Spleen (tissue), 7 donors: ENCODE measurements around the gene CDC42BPB.

ENCODE experiments used
- CTCF ChIP-seq, 11 experiments: fragments of 200-600 bp in 7 of 11; fragments of 450-650 bp in 4 of 11; sonication (generic) in 4 of 11; IDR thresholded peaks in 8 of 11; conservative IDR thresholded peaks in 3 of 11; 1 replicate in 7 of 11; 2 replicates in 4 of 11; pipeline versions ENCODE4 v1.4.0 to v1.8.0; 2016 to 2021; ENCODE audit warnings: antibody characterized with exemption in 11 of 11, inconsistent platforms in 4 of 11, mild to moderate bottlenecking in 1 of 11
- POLR2A ChIP-seq, 3 donors: fragments of 450-650 bp; IDR thresholded peaks; one replicate each; pipeline ENCODE4 v1.5.1; 2017; ENCODE audit warnings: antibody characterized with exemption in 3 of 3, mild to moderate bottlenecking in 1 of 3
- POLR2AphosphoS5 ChIP-seq, 3 donors: sonication (generic); formaldehyde crosslinking; IDR thresholded peaks; one replicate each; pipeline ENCODE4 v1.5.1; 2017; ENCODE audit warnings: antibody characterized with exemption in 3 of 3
- donor health status: DM: no; HTN: no; CAD: no; lungs with moderate emphysema.
- donor health status: DM: no; HTN: no; CAD: no.
- donor health status: DM: no; HTN: no; CAD: no.

- peak in 1 of 3 donors; percentile 56 for TF ChIP-seq POLR2AphosphoS5 (IDR thresholded peaks at IDR 0.05)
- TF ChIP-seq CTCF (IDR thresholded peaks at IDR 0.05 in 8 of 11, conservative IDR thresholded peaks at IDR 0.05 in 3 of 11): no peak
- no peak for TF ChIP-seq POLR2A (IDR thresholded peaks at IDR 0.05)
These were observed 874 bp downstream of the CDC42BPB start for GRCh38 chr14:103056322-103057027.
